Measurements from ENCODE around the gene ABCC4.

GRCh38 chr13:95087746-95088305 lies 213.4 kb downstream of the ABCC4 start:
- TF ChIP-seq, protein P1, sequence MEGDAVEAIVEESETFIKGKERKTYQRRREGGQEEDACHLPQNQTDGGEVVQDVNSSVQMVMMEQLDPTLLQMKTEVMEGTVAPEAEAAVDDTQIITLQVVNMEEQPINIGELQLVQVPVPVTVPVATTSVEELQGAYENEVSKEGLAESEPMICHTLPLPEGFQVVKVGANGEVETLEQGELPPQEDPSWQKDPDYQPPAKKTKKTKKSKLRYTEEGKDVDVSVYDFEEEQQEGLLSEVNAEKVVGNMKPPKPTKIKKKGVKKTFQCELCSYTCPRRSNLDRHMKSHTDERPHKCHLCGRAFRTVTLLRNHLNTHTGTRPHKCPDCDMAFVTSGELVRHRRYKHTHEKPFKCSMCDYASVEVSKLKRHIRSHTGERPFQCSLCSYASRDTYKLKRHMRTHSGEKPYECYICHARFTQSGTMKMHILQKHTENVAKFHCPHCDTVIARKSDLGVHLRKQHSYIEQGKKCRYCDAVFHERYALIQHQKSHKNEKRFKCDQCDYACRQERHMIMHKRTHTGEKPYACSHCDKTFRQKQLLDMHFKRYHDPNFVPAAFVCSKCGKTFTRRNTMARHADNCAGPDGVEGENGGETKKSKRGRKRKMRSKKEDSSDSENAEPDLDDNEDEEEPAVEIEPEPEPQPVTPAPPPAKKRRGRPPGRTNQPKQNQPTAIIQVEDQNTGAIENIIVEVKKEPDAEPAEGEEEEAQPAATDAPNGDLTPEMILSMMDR (IDR thresholded peaks at IDR 0.05) = no peak
- TF ChIP-seq POLR2AphosphoS5 (IDR thresholded peaks at IDR 0.05) (no peak), POLR2A (IDR thresholded peaks at IDR 0.05) (no peak)

Data from suprapubic skin (tissue), 4 donors.